HG02588 (cell line): ENCODE measurements around the gene GOLGA8M.
"Not testable (repeated sequence)": the region's sequence is repeated elsewhere in the genome, so short reads cannot be mapped to it uniquely, and the experiment has no call there.

Experiments
- ATAC-seq: cut with Tn5 transposase; IDR thresholded peaks from one replicate; pipeline ENCODE4 v1.9.1; 2021; ENCODE audit warnings: mild to moderate bottlenecking, moderate library complexity; ENCODE audit not compliant: unreplicated experiment

Gene GOLGA8M

GRCh38 chr15:28712270-28712669 is at the start of gene GOLGA8M:
Gene GOLGA8M (minus strand): TSS chr15:28712421. CDS start chr15:28712323, 98 bp downstream.
- not testable (repeated sequence) for ATAC-seq

GRCh38 chr15:28742890-28743289 is 30.7 kb upstream of the GOLGA8M start:
- ATAC-seq, result not testable (repeated sequence)

- ATAC-seq, result peak; percentile 60
Measured at GRCh38 chr15:28738590-28739292, 26.5 kb upstream of the GOLGA8M start.

GRCh38 chr15:28738200-28738561 is 26.0 kb upstream of the GOLGA8M start:
- ATAC-seq, result not testable (repeated sequence)

GRCh38 chr15:28737521-28738199 is 25.4 kb upstream of the GOLGA8M start:
- ATAC-seq, result peak; percentile 58

- ATAC-seq, result not testable (repeated sequence)
Measured at GRCh38 chr15:28728061-28728460, 15.8 kb upstream of the GOLGA8M start.

GRCh38 chr15:28727026-28727425 is 14.8 kb upstream of the GOLGA8M start:
- ATAC-seq, result not testable (repeated sequence)

- no peak for ATAC-seq
Measured at GRCh38 chr15:28726102-28726501, 13.9 kb upstream of the GOLGA8M start.

GRCh38 chr15:28725556-28725955 is 13.3 kb upstream of the GOLGA8M start:
- ATAC-seq, result no peak

GRCh38 chr15:28723986-28724385 is 11.8 kb upstream of the GOLGA8M start:
- not testable (repeated sequence) for ATAC-seq

- not testable (repeated sequence) for ATAC-seq
Measured at GRCh38 chr15:28719626-28720025, 7.4 kb upstream of the GOLGA8M start.

GRCh38 chr15:28718576-28718975 is 6.4 kb upstream of the GOLGA8M start:
- not testable (repeated sequence) for ATAC-seq

GRCh38 chr15:28714176-28714575 is 2.0 kb upstream of the GOLGA8M start:
- not testable (repeated sequence) for ATAC-seq

- not testable (repeated sequence) for ATAC-seq
Measured at GRCh38 chr15:28703927-28704326, 8.3 kb downstream of the GOLGA8M start.

- not testable (repeated sequence) for ATAC-seq
Measured at GRCh38 chr15:28702427-28702826, 9.8 kb downstream of the GOLGA8M start.

- ATAC-seq, result not testable (repeated sequence)
Measured at GRCh38 chr15:28694006-28694751, 18.0 kb downstream of the GOLGA8M start.

- ATAC-seq, result not testable (repeated sequence)
Measured at GRCh38 chr15:28693021-28693420, 19.2 kb downstream of the GOLGA8M start.

GRCh38 chr15:28673533-28673932 is 38.7 kb downstream of the GOLGA8M start:
- ATAC-seq, result not testable (repeated sequence)

- ATAC-seq, result not testable (repeated sequence)
Measured at GRCh38 chr15:28672122-28672521, 40.1 kb downstream of the GOLGA8M start.

- ATAC-seq, result not testable (repeated sequence)
Measured at GRCh38 chr15:28666402-28666801, 45.8 kb downstream of the GOLGA8M start.

GRCh38 chr15:28664575-28664974 is 47.6 kb downstream of the GOLGA8M start:
- ATAC-seq, result not testable (repeated sequence)
